Activated naive CD8-positive, alpha-beta T cell treated with anti-CD3 and anti-CD28 coated beads for 36 hours (primary cell): ENCODE results near the gene MLPH. TPM values are rescaled to one million over a fixed set of nuclear protein-coding genes. Genes with fewer than 3 reads are reported as not detected.
A peak's percentile ranks its signal among the peaks of the same experiment; 100 is the strongest.

Experiments used
- DNase-seq: peaks from one replicate; pipeline ENCODE4 v3.0.0; 2021
- H3K27ac Mint-ChIP-seq: one replicate; pipeline ENCODE4 v1.8.0; 2022; ENCODE audit warnings: mild to moderate bottlenecking, moderate library complexity, mixed read lengths
- H3K27me3 Mint-ChIP-seq: one replicate; pipeline ENCODE4 v1.8.0; 2022; ENCODE audit warnings: mild to moderate bottlenecking, mixed read lengths
- H3K36me3 Mint-ChIP-seq: one replicate; pipeline ENCODE4 v1.8.0; 2021; ENCODE audit warnings: mild to moderate bottlenecking, mixed read lengths
- H3K4me1 Mint-ChIP-seq: one replicate; pipeline ENCODE4 v1.8.0; 2021; ENCODE audit warnings: mixed read lengths
- H3K4me3 Mint-ChIP-seq: one replicate; pipeline ENCODE4 v1.8.0; 2022; ENCODE audit warnings: mild to moderate bottlenecking, moderate library complexity, mixed read lengths
- H3K9me3 Mint-ChIP-seq: one replicate; pipeline ENCODE4 v1.8.0; 2022; ENCODE audit warnings: mixed read lengths
- total RNA-seq, 2 experiments: library from RNA; stranded (reverse); gene quantifications; one replicate each; pipeline ENCODE4 v1.2.3, GENCODE V29; 2021

The MLPH gene
- total RNA-seq, 2 experiments from 2014 or later = not detected

DNA sequence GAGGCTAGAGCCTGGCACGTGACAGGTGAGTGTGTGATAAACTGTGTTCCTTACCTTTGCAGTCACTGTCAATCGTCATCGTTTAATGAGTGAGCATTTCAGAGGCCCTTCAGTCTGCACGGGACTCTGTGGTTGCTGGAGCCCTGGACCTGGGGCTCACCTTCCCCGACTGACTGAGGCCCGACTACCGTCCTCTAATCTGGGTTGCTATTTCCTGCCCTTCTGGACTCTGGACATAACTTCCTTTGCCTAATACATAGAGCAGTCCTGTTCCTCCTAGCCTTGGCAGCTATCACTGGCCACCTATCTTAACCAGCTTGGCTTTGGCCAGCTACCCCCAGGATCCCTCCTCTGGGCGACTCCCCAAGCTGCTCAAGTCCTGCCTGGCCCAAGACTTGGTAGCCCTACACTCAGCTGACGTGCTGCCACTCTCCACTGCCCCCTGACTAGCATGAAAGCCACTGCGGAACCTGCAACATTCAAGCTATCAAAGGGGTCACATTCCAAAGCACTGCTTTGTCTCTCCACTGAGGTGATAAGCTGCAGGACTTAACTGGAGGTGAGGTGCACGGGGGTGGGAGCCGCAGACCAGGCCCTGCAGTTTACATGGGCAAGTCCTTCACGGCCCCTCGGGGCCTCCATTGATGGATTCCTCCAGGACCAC lies 114.5 kb downstream of the MLPH start:
- no peak for DNase-seq
- Mint-ChIP-seq H3K4me1 (peaks cover 16% of the 10 kb centered on the region), H3K36me3 (no peaks in the 10 kb centered on the region), H3K4me3 (no peak overlapping the region), H3K27ac (no peak overlapping the region), H3K9me3 (no peaks in the 10 kb centered on the region), H3K27me3 (no peaks in the 10 kb centered on the region)

DNA sequence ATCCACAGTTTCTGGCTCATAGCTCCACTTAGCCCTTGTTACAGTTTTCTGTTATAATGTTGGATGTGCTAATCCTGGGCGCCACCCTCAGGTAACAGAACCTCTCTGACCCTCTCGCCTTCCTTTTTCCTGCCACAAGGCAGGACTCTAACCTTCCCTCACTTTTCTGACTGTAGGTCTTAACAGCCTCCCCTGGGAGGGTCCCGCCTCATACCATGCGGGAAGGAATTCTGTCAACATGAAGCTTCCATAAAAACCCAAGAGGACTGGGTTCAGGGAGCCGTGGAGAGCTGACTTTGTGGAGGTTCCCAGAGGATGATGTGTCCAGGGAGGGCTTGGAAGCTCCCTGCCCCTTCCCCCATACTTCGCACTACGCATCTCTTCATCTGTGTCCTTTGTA lies 115.4 kb downstream of the MLPH start:
- Mint-ChIP-seq H3K36me3 (no peaks in the 10 kb centered on the region), H3K9me3 (no peaks in the 10 kb centered on the region), H3K4me1 (peaks cover 16% of the 10 kb centered on the region), H3K27ac (peak overlapping the region; percentile 77), H3K4me3 (no peak overlapping the region), H3K27me3 (no peaks in the 10 kb centered on the region)
- DNase-seq = no peak

DNA sequence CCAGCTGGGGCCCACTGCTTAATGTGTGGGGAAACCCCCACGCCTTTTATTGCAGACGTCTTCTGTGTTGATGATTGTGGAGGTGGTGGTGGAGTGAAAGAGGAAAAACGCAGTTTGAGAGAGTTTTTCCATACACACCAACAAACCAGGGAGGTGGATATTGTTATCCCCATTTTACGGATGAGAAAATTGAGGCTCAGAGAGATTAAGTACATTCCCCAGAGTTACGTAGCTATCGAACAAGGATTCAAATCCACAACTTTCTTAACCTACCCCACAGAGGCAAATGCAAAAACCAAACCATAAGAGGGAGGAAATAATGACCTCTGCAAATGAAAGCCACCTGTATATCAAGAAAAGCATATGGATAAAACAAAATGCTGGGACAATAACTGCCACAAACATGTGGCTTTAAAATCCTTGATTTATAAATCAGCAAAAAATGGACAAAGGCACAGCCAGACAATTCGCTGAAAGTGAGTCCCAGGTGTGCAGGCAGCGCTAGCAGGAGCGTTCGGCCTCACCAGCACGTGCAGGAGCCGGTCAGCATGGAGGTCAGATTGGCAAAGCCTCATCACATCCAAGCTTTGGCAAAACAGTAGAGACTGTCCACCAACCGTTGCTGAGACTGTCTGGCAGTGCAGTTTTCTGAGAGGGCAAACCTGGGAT lies 116.1 kb downstream of the MLPH start:
- no peaks in the 10 kb centered on the region for H3K36me3 Mint-ChIP-seq
- H3K9me3 Mint-ChIP-seq = no peaks in the 10 kb centered on the region
- peaks cover 16% of the 10 kb centered on the region for H3K4me1 Mint-ChIP-seq
- peak overlapping the region; percentile 77 for H3K27ac Mint-ChIP-seq
- DNase-seq = no peak
- H3K27me3 Mint-ChIP-seq = no peaks in the 10 kb centered on the region
- no peak overlapping the region for H3K4me3 Mint-ChIP-seq

DNA sequence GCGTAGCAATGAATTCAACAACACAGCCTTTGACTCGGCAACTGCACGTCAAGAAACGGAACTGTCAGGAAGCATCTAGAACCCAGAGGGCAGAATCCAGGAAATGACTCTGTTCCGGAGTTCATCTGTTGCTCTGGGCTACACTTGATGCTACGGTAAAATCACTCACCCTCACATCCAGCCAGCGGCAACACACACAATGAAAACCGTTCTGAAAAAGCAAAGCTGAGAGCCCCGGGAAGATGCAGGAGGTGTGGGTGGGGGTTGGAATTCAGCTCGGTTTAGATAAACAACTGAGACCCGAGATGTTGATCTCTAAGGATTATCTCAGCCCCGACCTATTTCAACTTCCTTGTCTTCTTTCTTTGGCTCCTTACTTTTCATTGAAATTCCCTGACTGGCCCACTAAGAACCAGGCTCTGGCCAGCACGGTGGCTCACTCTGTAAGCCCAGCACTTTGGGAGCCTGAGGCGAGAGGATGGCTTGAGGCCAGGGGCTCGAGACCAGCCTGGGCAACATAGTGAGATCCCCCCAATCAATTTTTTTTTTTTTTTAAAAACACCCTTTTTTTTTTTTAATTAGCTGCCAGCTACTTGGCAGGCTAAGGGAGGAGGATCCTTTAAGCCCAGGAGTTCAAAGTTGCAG lies 116.8 kb downstream of the MLPH start:
- peaks cover 16% of the 10 kb centered on the region for H3K4me1 Mint-ChIP-seq
- H3K36me3 Mint-ChIP-seq = no peaks in the 10 kb centered on the region
- no peak for DNase-seq
- no peaks in the 10 kb centered on the region for H3K9me3 Mint-ChIP-seq
- H3K27ac Mint-ChIP-seq = peak overlapping the region; percentile 77
- H3K27me3 Mint-ChIP-seq = no peaks in the 10 kb centered on the region
- peak overlapping the region; percentile 50 for H3K4me3 Mint-ChIP-seq

DNA sequence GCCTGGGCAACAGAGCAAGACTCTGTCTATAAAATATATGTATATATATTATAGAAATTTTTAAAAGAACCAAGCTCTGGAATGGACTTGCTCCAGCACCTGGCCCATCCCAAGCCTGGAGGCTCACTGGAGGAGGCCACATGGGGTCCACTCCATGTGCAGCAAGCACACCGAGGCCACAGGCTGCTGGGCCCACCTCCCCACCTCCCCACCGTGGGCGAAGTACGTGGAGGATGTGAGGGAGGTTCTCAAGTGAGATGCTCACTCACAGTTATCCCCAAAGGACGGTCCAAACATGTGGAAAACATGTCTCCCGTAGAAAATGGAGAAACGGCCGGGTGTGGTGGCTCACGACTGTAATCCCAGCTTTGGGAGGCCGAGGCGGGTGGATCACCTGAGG lies 117.3 kb downstream of the MLPH start:
- peaks cover 16% of the 10 kb centered on the region for H3K4me1 Mint-ChIP-seq
- H3K27ac Mint-ChIP-seq = no peak overlapping the region
- no peak for DNase-seq
- no peak overlapping the region for H3K4me3 Mint-ChIP-seq
- no peaks in the 10 kb centered on the region for H3K36me3 Mint-ChIP-seq
- no peaks in the 10 kb centered on the region for H3K27me3 Mint-ChIP-seq
- H3K9me3 Mint-ChIP-seq = no peaks in the 10 kb centered on the region

Other genes starting within 250 kb of the MLPH start
- gene COL6A3, start 73.1 kb upstream of the MLPH start, total RNA-seq = 1 to 10 TPM in 1 of 2 experiments, under 1 TPM in 1; 0.76 to 1.3 TPM
- not detected for gene PRLH, start 79.3 kb downstream of the MLPH start, total RNA-seq
- gene RAB17, start 103.5 kb downstream of the MLPH start, total RNA-seq = under 1 TPM; 0.31 to 0.40 TPM
- gene LRRFIP1, start 140.3 kb downstream of the MLPH start, total RNA-seq = 100 to 1,000 TPM; 162 to 164 TPM